ENCODE data around the gene ABCB8. TPM values are rescaled to one million over a fixed set of nuclear protein-coding genes. Genes with fewer than 3 reads are reported as not detected.

ABCB8 gene
- total and polyA plus RNA-seq, 2 of the 4 experiments (the other 2 are of a cell fraction): 16.3 to 26.8 TPM

GRCh38 chr7:151086802-151087244 is 58.6 kb downstream of the ABCB8 start:
- peak overlapping the region; percentile 68 for H3K4ac ChIP-seq (ENCODE audit: low read depth, low read length)
- peak overlapping the region; percentile 50 for H3K4me2 ChIP-seq (ENCODE audit: low read depth, low read length)
- H3K23ac ChIP-seq (ENCODE audit: low read depth, low read length): peak overlapping the region; percentile 64
- TF ChIP-seq MAZ (IDR thresholded peaks at IDR 0.05; ENCODE audit: borderline replicate concordance, low read depth, low read length) (0 out of 2 replicates have a peak, but pooled peaks have one; percentile 15), SMC3 (IDR thresholded peaks at IDR 0.05; ENCODE audit: low read depth, low read length) (no peak), CHD1 (IDR thresholded peaks at IDR 0.05; ENCODE audit: low read depth, low read length) (peak; percentile 57; the same call in 1 of the 2 replicates), FOS (IDR thresholded peaks at IDR 0.05; ENCODE audit: low read depth, low read length) (no peak)
- no TSS peak for BruUV-seq (replicated peaks)
- ATAC-seq (ENCODE audit: low read depth): no peak
- H3K27ac ChIP-seq (ENCODE audit: insufficient read depth, low read length): peak overlapping the region; percentile 63
- no peak overlapping the region for H2BK120ac ChIP-seq (ENCODE audit: low read depth, low read length)
- CTCF ChIA-PET: no interaction called here
- H3K9me1 ChIP-seq (ENCODE audit: insufficient read depth, low read length): peaks cover 8% of the 10 kb centered on the region
- POLR2A ChIA-PET (ENCODE audit: unreplicated experiment): no interaction called here
- DNase-seq: no peak
- no peak overlapping the region; the same call in 1 of the 2 replicates for H3K18ac ChIP-seq (ENCODE audit: low read depth, low read length)
- no peak overlapping the region for H2BK20ac ChIP-seq (ENCODE audit: low read depth, low read length)
- no peak overlapping the region for H4K5ac ChIP-seq (ENCODE audit: low read depth, low read length)
- H2AFZ ChIP-seq (replicated peaks; ENCODE audit: low read length, poor library complexity): peak overlapping the region; percentile 82
- H2AK9ac ChIP-seq (replicated peaks; ENCODE audit: low read depth, low read length, poor library complexity): peak overlapping the region; percentile 76
- peak overlapping the region; percentile 50 for H2BK5ac ChIP-seq (ENCODE audit: low read depth, low read length, poor library complexity, severe bottlenecking)
- peak overlapping the region; percentile 36; the same call in 1 of the 2 replicates for H3K56ac ChIP-seq (ENCODE audit: extremely low read depth, insufficient read depth, low read length)
- H3K14ac ChIP-seq (replicated peaks; ENCODE audit: low read depth, low read length): peak overlapping the region; percentile 68
- in situ Hi-C loops (cut with MboI; ENCODE audit: low sequenced_read_pairs): no loop called here
- 0 out of 2 replicates have a peak overlapping the region, but pooled peaks have one; percentile 45 for H2AK5ac ChIP-seq (ENCODE audit: low read depth, low read length)
- H3K9me3 ChIP-seq (ENCODE audit: control insufficient read depth, insufficient read depth, low read length): no peaks in the 10 kb centered on the region
- intact Hi-C loops (cut with micrococcal nuclease): loop anchor here (2.0 kb wide), 1 partner anchor 58 kb away; the partner anchor contains the start of gene ABCB8
- H3K79me1 ChIP-seq (ENCODE audit: low read depth in 1 of 2, low read length in 2 of 2): peaks cover 10 to 49% of the 10 kb centered on the region in 2 experiments; a peak in 3 of 4 replicates
- H4K8ac ChIP-seq (ENCODE audit: low read depth in 2 of 2, low read length in 2 of 2): peak overlapping the region in 1 of 2 experiments; percentile 29; a peak in 2 of 4 replicates
- 0% methylated on average over 46 of the region's 56 CpGs; no CpG with 5 or more reads in 1 of the 2 experiments for WGBS, 2 experiments (ENCODE audit: extremely low coverage in 2 of 2, insufficient read length in 1 of 2)
- H3K4me3 ChIP-seq (ENCODE audit: insufficient read depth, low read depth, low read length): peak overlapping the region; percentile 86
- no peak overlapping the region for H2BK15ac ChIP-seq (ENCODE audit: low read depth, low read length)
- dilution Hi-C loops (cut with HindIII; ENCODE audit: low sequenced_read_pairs, unreplicated experiment): no loop called here
- peak overlapping the region; percentile 66; the same call in 1 of the 2 replicates for H4K91ac ChIP-seq (ENCODE audit: insufficient read depth, low read depth, low read length)
- H3K36me3 ChIP-seq (ENCODE audit: control insufficient read depth, insufficient read depth, low read length): peaks cover under 1% of the 10 kb centered on the region; the same call in 1 of the 2 replicates
- peaks cover 43% of the 10 kb centered on the region for H4K20me1 ChIP-seq (ENCODE audit: insufficient read depth, low read length)
- no peaks in the 10 kb centered on the region for H3K27me3 ChIP-seq (ENCODE audit: control insufficient read depth, insufficient read depth, low read length)
- peak overlapping the region; percentile 75 for H3K9ac ChIP-seq (ENCODE audit: low read depth, low read length)
- peaks cover 30% of the 10 kb centered on the region for H3K4me1 ChIP-seq (ENCODE audit: control insufficient read depth, insufficient read depth, low read length)
